Upper lobe of left lung (tissue), 6 donors: ENCODE results near the gene ARHGAP40. TPM values are rescaled to one million over a fixed set of nuclear protein-coding genes. Genes with fewer than 3 reads are reported as not detected.

Experiments
- ATAC-seq, 2 donors: fragments of 200-7000 bp; cut with Tn5 transposase; one replicate each; pipeline ENCODE4 v1.9.1; 2022; ENCODE audit warnings: mild to moderate bottlenecking in 2 of 2, moderate library complexity in 2 of 2; ENCODE audit not compliant: low FRiP score in 2 of 2
- DNase-seq, 2 donors: peaks; one replicate each; pipeline ENCODE4 v3.0.0-alpha.2; 2019 to 2020
- H3K27ac ChIP-seq, 4 donors: fragments of 200-600 bp; sonication (generic); one replicate each; pipeline ENCODE4 v1.5.1; 2016 to 2019
- H3K27me3 ChIP-seq, 4 donors: fragments of 200-600 bp; sonication (generic); one replicate each; pipeline ENCODE4 v1.5.1; 2017 to 2019
- H3K36me3 ChIP-seq, 4 donors: fragments of 200-600 bp; sonication (generic); one replicate each; pipeline ENCODE4 v1.5.1; 2016 to 2019
- H3K4me1 ChIP-seq, 4 donors: fragments of 200-600 bp; sonication (generic); one replicate each; pipeline ENCODE4 v1.5.1; 2018 to 2019
- H3K4me3 ChIP-seq, 4 donors: fragments of 200-600 bp; sonication (generic); one replicate each; pipeline ENCODE4 v1.5.1; 2017 to 2019; ENCODE audit warnings: mild to moderate bottlenecking in 2 of 4, moderate library complexity in 1 of 4
- H3K9me3 ChIP-seq, 4 donors: fragments of 200-600 bp; sonication (generic); one replicate each; pipeline ENCODE4 v1.5.1; 2018 to 2019
- CTCF ChIP-seq, 6 experiments: fragments of 450-650 bp in 4 of 6; fragments of 200-600 bp in 2 of 6; sonication (generic) in 2 of 6; IDR thresholded peaks; one replicate each; pipeline ENCODE4 v1.5.1; 2016 to 2019; ENCODE audit warnings: antibody characterized with exemption in 6 of 6
- EP300 ChIP-seq, 4 donors: sonication (generic); formaldehyde crosslinking; IDR thresholded peaks; one replicate each; pipeline ENCODE4 v1.5.1; 2017; ENCODE audit warnings: antibody characterized with exemption in 4 of 4, control low read depth in 2 of 4
- POLR2A ChIP-seq, 4 donors: fragments of 450-650 bp; IDR thresholded peaks; one replicate each; pipeline ENCODE4 v1.5.1; 2016 to 2017; ENCODE audit warnings: antibody characterized with exemption in 4 of 4, mild to moderate bottlenecking in 2 of 4
- POLR2AphosphoS5 ChIP-seq, 2 donors: sonication (generic); formaldehyde crosslinking; IDR thresholded peaks; one replicate each; pipeline ENCODE4 v1.5.1; 2017; ENCODE audit warnings: antibody characterized with exemption in 2 of 2
- WGBS, 2 donors: methylation state at CpG; one replicate each; pipeline ENCODE4 v1.1.5; 2017 to 2018; 5-methylcytosine and 5-hydroxymethylcytosine counted together
- total RNA-seq, 6 donors: library from RNA; depleted of rRNA in 4 of 6; stranded (reverse); fragments of >200 nt in 4 of 6; gene quantifications; one replicate each; pipeline versions ENCODE4 v1.1.0 to v1.2.1, GENCODE V29; 2016 to 2021
- donor health status: DM: no; HTN: no; CAD: no; lungs with moderate emphysema.
- donor health status: DM: no; HTN: yes; CAD: no; lungs with severe emphysema.

ARHGAP40 gene
- total RNA-seq, 6 donors from 2014 or later = 0.29 to 22.0 (median 0.52) TPM

DNA sequence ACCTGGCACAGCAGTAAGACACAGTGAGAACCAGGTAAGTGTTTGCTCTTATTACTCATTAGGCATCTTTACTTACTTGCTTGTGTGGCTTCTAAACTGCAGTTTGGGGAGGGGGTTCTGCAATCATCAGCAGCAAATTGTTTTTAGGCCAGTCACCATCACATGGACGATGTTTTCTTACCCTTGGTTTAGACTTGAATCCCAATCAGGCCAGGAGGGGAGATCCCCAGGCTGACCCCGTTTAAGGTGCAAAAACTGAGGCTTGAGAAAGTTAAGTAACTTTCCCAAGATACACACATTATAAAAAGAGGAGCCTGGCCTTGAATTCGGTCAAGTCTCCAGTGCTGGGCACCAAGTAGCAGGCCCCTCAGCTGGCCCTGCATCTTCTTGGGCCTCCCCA, 70.9 kb downstream of the ARHGAP40 start:
- peaks cover 10 to 15% (median 10%) of the 10 kb centered on the region in 4 donors for H3K4me1 ChIP-seq
- DNase-seq = no peak
- ATAC-seq = no peak
- H3K9me3 ChIP-seq = no peaks in the 10 kb centered on the region
- peaks cover 0 to 19% (median 9%) of the 10 kb centered on the region in 4 donors for H3K27me3 ChIP-seq
- H3K27ac ChIP-seq = no peak overlapping the region
- no peaks in the 10 kb centered on the region for H3K36me3 ChIP-seq
- TF ChIP-seq POLR2A (IDR thresholded peaks at IDR 0.05) (no peak), EP300 (IDR thresholded peaks at IDR 0.05) (no peak), CTCF (IDR thresholded peaks at IDR 0.05) (no peak), POLR2AphosphoS5 (IDR thresholded peaks at IDR 0.05) (no peak)
- 66 to 68% methylated on average over 3 of the region's 3 CpGs for WGBS, 2 donors
- H3K4me3 ChIP-seq = no peak overlapping the region

DNA sequence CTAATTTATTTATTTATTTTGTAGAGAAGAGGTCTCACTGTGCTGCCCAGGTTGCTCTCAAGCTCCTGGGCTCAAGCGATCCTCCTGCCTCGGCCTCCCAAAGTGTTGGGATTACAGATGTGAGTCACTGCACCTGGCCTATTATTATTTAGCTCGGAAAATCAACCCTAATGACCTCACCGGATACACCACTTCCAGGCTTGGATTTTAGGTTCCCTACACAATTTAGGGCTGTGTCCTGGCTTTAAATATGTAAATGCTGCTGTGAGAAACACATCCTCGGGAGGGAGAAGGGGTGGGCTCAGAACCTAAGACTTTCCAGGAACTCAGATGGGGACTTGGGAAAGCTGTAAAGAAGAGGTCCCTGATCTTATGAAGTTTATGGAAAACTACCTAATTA, 71.7 kb downstream of the ARHGAP40 start:
- Histone ChIP-seq H3K9me3 (no peaks in the 10 kb centered on the region), H3K27ac (no peak overlapping the region), H3K4me1 (peaks cover 10 to 15% (median 10%) of the 10 kb centered on the region in 4 donors), H3K36me3 (no peaks in the 10 kb centered on the region), H3K27me3 (peaks cover 0 to 19% (median 9%) of the 10 kb centered on the region in 4 donors), H3K4me3 (no peak overlapping the region)
- DNase-seq (no peak), ATAC-seq (no peak)
- no peak for TF ChIP-seq POLR2A (IDR thresholded peaks at IDR 0.05)
- TF ChIP-seq EP300 (IDR thresholded peaks at IDR 0.05) = no peak
- TF ChIP-seq POLR2AphosphoS5 (IDR thresholded peaks at IDR 0.05) = no peak
- no peak for TF ChIP-seq CTCF (IDR thresholded peaks at IDR 0.05)
- 44 to 45% methylated on average over 5 of the region's 5 CpGs for WGBS, 2 donors

DNA sequence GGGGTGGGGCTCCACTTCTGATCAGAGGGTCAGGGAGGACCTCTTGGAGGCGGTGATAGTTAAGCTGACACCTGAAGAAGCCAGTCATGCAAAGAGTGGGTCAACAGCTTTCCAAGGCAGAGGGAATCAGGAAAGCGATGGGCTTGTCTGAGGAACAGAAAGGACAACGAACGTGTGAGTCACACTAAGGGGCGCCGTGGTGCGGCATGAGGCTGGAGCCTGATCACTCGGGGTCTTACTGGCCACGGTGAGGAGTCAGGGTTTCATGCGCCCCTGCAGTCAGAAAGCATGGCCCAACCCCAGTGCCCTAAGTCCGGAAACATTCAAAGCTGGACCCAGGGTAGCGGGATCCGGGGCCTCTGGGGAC, 72.1 kb downstream of the ARHGAP40 start:
- peaks cover 0 to 19% (median 9%) of the 10 kb centered on the region in 4 donors for H3K27me3 ChIP-seq
- TF ChIP-seq CTCF (IDR thresholded peaks at IDR 0.05) (no peak), POLR2AphosphoS5 (IDR thresholded peaks at IDR 0.05) (no peak), POLR2A (IDR thresholded peaks at IDR 0.05) (no peak), EP300 (IDR thresholded peaks at IDR 0.05) (no peak)
- DNase-seq = no peak
- peaks cover 10 to 15% (median 10%) of the 10 kb centered on the region in 4 donors for H3K4me1 ChIP-seq
- H3K27ac ChIP-seq = no peak overlapping the region
- H3K4me3 ChIP-seq = peak overlapping the region; percentile 3 to 52 (median 40)
- peak in 1 of 2 donors; percentile 40 for ATAC-seq
- no peaks in the 10 kb centered on the region for H3K36me3 ChIP-seq
- no peaks in the 10 kb centered on the region for H3K9me3 ChIP-seq
- 3 to 6% methylated on average over 10 to 13 of the region's 13 CpGs for WGBS, 2 donors

DNA sequence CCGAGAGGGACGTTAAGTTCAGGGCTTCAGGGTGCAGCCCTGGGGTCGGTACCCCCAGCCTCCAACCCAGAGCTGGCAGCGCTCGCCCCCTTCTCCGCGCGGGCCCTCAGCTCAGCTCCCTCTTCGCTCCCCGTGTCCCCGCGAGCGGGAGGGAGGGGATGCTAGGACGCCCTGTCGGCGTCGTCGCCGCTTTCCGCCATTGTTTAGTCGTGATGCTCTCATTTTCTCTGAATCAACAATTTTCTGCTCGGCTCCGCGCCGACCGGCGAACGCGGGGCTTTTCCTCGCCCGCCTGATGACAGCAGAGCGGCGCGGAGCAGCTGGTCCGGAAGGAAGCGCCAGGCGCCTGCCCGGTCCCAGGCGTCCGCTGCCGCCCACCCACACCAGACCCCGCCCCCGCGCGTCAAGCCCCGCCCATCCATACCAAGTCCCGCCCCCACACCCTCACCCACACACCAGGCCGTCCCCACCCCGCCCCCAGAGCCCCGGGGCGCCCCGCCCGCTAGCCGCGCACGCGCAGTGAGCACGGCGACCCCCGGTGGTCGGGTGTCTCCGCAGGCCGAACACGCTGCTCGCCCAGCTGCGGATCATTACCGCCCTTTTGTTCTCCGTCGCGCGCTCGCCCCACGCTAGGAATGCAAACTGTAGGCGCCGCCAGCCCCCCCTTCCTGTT, 72.6 kb downstream of the ARHGAP40 start:
- Histone ChIP-seq H3K4me1 (peaks cover 10 to 15% (median 10%) of the 10 kb centered on the region in 4 donors), H3K9me3 (no peaks in the 10 kb centered on the region), H3K36me3 (no peaks in the 10 kb centered on the region), H3K27me3 (peaks cover 0 to 19% (median 9%) of the 10 kb centered on the region in 4 donors), H3K4me3 (peak overlapping the region; percentile 3 to 52 (median 40)), H3K27ac (no peak overlapping the region)
- TF ChIP-seq POLR2AphosphoS5 (IDR thresholded peaks at IDR 0.05) (no peak), CTCF (IDR thresholded peaks at IDR 0.05) (no peak), EP300 (IDR thresholded peaks at IDR 0.05) (no peak), POLR2A (IDR thresholded peaks at IDR 0.05) (no peak)
- 2 to 5% methylated on average over 4 to 44 of the region's 75 CpGs for WGBS, 2 donors
- ATAC-seq (peak in 1 of 2 donors; percentile 85), DNase-seq (peak in 1 of 2 donors; percentile 89)

GRCh38 chr20:38674765-38675133, 73.1 kb downstream of the ARHGAP40 start:
- 29 to 32% methylated on average over 6 to 13 of the region's 13 CpGs for WGBS, 2 donors

More at GRCh38 chr20:38674765-38675133, 73.1 kb downstream of the ARHGAP40 start:
- no peaks in the 10 kb centered on the region for H3K36me3 ChIP-seq
- ATAC-seq (no peak), DNase-seq (no peak)
- H3K27me3 ChIP-seq = peaks cover 0 to 19% (median 8%) of the 10 kb centered on the region in 4 donors
- no peaks in the 10 kb centered on the region for H3K9me3 ChIP-seq
- no peak overlapping the region for H3K27ac ChIP-seq
- peak overlapping the region in 3 of 4 donors; percentile 38 to 52 (median 42) for H3K4me3 ChIP-seq
- no peak for TF ChIP-seq POLR2A (IDR thresholded peaks at IDR 0.05)
- H3K4me1 ChIP-seq = peaks cover 10 to 15% (median 10%) of the 10 kb centered on the region in 4 donors
